ENCODE measurements around the gene PADI3.

Gene PADI3

GRCh38 chr1:17287130-17287776 lies 38.4 kb downstream of the PADI3 start:
- H3K9me3 ChIP-seq (ENCODE audit: low read length) = no peaks in the 10 kb centered on the region
- TF ChIP-seq CTCF (IDR thresholded peaks at IDR 0.05; ENCODE audit: low read length) = no peak
- TF ChIP-seq EZH2 (IDR thresholded peaks at IDR 0.05; ENCODE audit: borderline replicate concordance, low read length) = no peak
- no peak overlapping the region for H3K9ac ChIP-seq (ENCODE audit: low read length)
- H4K20me1 ChIP-seq (ENCODE audit: insufficient read depth, low read length) = no peaks in the 10 kb centered on the region
- H3K9me2 ChIP-seq (ENCODE audit: low read depth, low read length) = no peaks in the 10 kb centered on the region
- no peaks in the 10 kb centered on the region for H3F3A ChIP-seq (ENCODE audit: insufficient read depth, low read length)
- no peaks in the 10 kb centered on the region for H3K36me3 ChIP-seq (ENCODE audit: insufficient read depth, low read length)
- H3K4me2 ChIP-seq (ENCODE audit: low read length) = no peak overlapping the region
- H3K27ac ChIP-seq (ENCODE audit: low read depth, low read length, poor library complexity, severe bottlenecking) = no peak overlapping the region
- H3K79me2 ChIP-seq (ENCODE audit: insufficient read depth, low read length) = no peaks in the 10 kb centered on the region
- H3K4me3 ChIP-seq (ENCODE audit: low read depth, low read length, poor library complexity, severe bottlenecking) = no peak overlapping the region
- H2AFZ ChIP-seq (ENCODE audit: low read length) = no peak overlapping the region
- no peaks in the 10 kb centered on the region for H3K4me1 ChIP-seq (ENCODE audit: insufficient read depth, low read length, severe bottlenecking)
- no peaks in the 10 kb centered on the region for H3K27me3 ChIP-seq (ENCODE audit: insufficient read depth, low read length)

GRCh38 chr1:17289721-17290120 lies 40.8 kb downstream of the PADI3 start:
- TF ChIP-seq CTCF (IDR thresholded peaks at IDR 0.05; ENCODE audit: low read length) (no peak), EZH2 (IDR thresholded peaks at IDR 0.05; ENCODE audit: borderline replicate concordance, low read length) (no peak)
- Histone ChIP-seq H3K9me3 (ENCODE audit: low read length) (no peaks in the 10 kb centered on the region), H3K4me3 (ENCODE audit: low read depth, low read length, poor library complexity, severe bottlenecking) (no peak overlapping the region), H3K79me2 (ENCODE audit: insufficient read depth, low read length) (no peaks in the 10 kb centered on the region), H3F3A (ENCODE audit: insufficient read depth, low read length) (no peaks in the 10 kb centered on the region), H4K20me1 (ENCODE audit: insufficient read depth, low read length) (no peaks in the 10 kb centered on the region), H3K27ac (ENCODE audit: low read depth, low read length, poor library complexity, severe bottlenecking) (no peak overlapping the region), H3K4me2 (ENCODE audit: low read length) (no peak overlapping the region), H3K9me2 (ENCODE audit: low read depth, low read length) (no peaks in the 10 kb centered on the region), H3K9ac (ENCODE audit: low read length) (no peak overlapping the region), H3K4me1 (ENCODE audit: insufficient read depth, low read length, severe bottlenecking) (no peaks in the 10 kb centered on the region), H2AFZ (ENCODE audit: low read length) (no peak overlapping the region), H3K27me3 (ENCODE audit: insufficient read depth, low read length) (0 out of 2 replicates have a peak, but pooled peaks cover 3% of the 10 kb centered on the region), H3K36me3 (ENCODE audit: insufficient read depth, low read length) (no peaks in the 10 kb centered on the region)

DNA sequence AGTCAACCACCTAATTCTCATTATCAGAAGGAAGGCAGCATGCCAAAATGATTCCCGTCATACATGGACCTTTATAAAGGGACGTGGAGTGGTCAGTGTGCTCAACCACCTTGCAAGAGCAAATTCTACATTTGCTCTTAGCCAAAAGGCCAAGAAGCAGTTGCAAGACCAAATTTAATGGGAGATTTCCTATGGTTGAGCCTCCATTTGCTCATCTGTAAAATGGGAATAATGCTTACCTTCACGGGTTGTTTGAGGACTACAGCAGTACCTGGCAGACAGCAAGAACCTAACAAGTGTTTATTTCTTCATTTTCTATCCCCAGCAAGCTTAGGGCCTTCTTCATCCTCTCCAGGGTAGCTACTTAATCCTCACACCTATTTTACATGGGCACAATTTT lies 41.7 kb downstream of the PADI3 start:
- Histone ChIP-seq H3K4me2 (ENCODE audit: low read length) (no peak overlapping the region), H3K4me1 (ENCODE audit: insufficient read depth, low read length, severe bottlenecking) (no peaks in the 10 kb centered on the region), H3K4me3 (ENCODE audit: low read depth, low read length, poor library complexity, severe bottlenecking) (no peak overlapping the region), H3K27ac (ENCODE audit: low read depth, low read length, poor library complexity, severe bottlenecking) (no peak overlapping the region), H3K9me2 (ENCODE audit: low read depth, low read length) (no peaks in the 10 kb centered on the region), H2AFZ (ENCODE audit: low read length) (no peak overlapping the region), H3K9me3 (ENCODE audit: low read length) (no peaks in the 10 kb centered on the region), H3K79me2 (ENCODE audit: insufficient read depth, low read length) (no peaks in the 10 kb centered on the region), H3F3A (ENCODE audit: insufficient read depth, low read length) (no peaks in the 10 kb centered on the region), H3K36me3 (ENCODE audit: insufficient read depth, low read length) (no peaks in the 10 kb centered on the region), H3K27me3 (ENCODE audit: insufficient read depth, low read length) (0 out of 2 replicates have a peak, but pooled peaks cover 3% of the 10 kb centered on the region), H3K9ac (ENCODE audit: low read length) (no peak overlapping the region), H4K20me1 (ENCODE audit: insufficient read depth, low read length) (no peaks in the 10 kb centered on the region)
- no peak for TF ChIP-seq CTCF (IDR thresholded peaks at IDR 0.05; ENCODE audit: low read length)
- no peak for TF ChIP-seq EZH2 (IDR thresholded peaks at IDR 0.05; ENCODE audit: borderline replicate concordance, low read length)

Data from OCI-LY1 (cell line).